Hepatocyte (in vitro differentiated cells): ENCODE results near the gene SRSF7. TPM values are rescaled to one million over a fixed set of nuclear protein-coding genes. Genes with fewer than 3 reads are reported as not detected.
"Not testable (repeated sequence)": the region's sequence is repeated elsewhere in the genome, so short reads cannot be mapped to it uniquely, and the experiment has no call there.

Experiments used
- DNase-seq: peaks from one replicate; pipeline ENCODE4 v3.0.0-alpha.2; 2016; ENCODE audit warnings: low spot score
- H2AFZ ChIP-seq: fragments of 200-600 bp; sonication (generic); 2 replicates; pipeline ENCODE4 v1.6.0; 2016; ENCODE audit warnings: antibody characterized with exemption, mild to moderate bottlenecking
- H3K27ac ChIP-seq: fragments of 200-600 bp; sonication (generic); 2 replicates; pipeline ENCODE4 v1.5.1; 2016; ENCODE audit warnings: mild to moderate bottlenecking
- H3K27me3 ChIP-seq: fragments of 200-600 bp; sonication (generic); 2 replicates; pipeline ENCODE4 v1.6.1; 2016
- H3K36me3 ChIP-seq: fragments of 200-600 bp; sonication (generic); replicated peaks from 2 replicates; pipeline ENCODE4 v1.5.1; 2016; ENCODE audit warnings: low read depth; ENCODE audit not compliant: insufficient read depth
- H3K4me1 ChIP-seq: fragments of 200-600 bp; sonication (generic); 2 replicates; pipeline ENCODE4 v1.5.1; 2016; ENCODE audit warnings: mild to moderate bottlenecking, moderate library complexity; ENCODE audit not compliant: insufficient read depth
- H3K4me2 ChIP-seq: fragments of 200-600 bp; sonication (generic); 2 replicates; pipeline ENCODE4 v1.6.0; 2016
- H3K4me3 ChIP-seq: fragments of 200-600 bp; sonication (generic); 2 replicates; pipeline ENCODE4 v1.5.1; 2016; ENCODE audit warnings: mild to moderate bottlenecking
- H3K79me2 ChIP-seq: fragments of 200-600 bp; sonication (generic); 2 replicates; pipeline ENCODE4 v1.6.0; 2017; ENCODE audit warnings: mild to moderate bottlenecking
- H3K9me2 ChIP-seq: fragments of 200-600 bp; sonication (generic); replicated peaks from 2 replicates; pipeline ENCODE4 v1.6.0; 2017; ENCODE audit warnings: mild to moderate bottlenecking; ENCODE audit not compliant: insufficient read depth
- H3K9me3 ChIP-seq: fragments of 200-600 bp; sonication (generic); 2 replicates; pipeline ENCODE4 v1.5.1; 2016; ENCODE audit warnings: low read depth, mild to moderate bottlenecking
- H4K20me1 ChIP-seq: fragments of 200-600 bp; sonication (generic); 2 replicates; pipeline ENCODE4 v1.6.0; 2016; ENCODE audit warnings: mild to moderate bottlenecking; ENCODE audit not compliant: insufficient read depth, poor library complexity, severe bottlenecking
- CTCF ChIP-seq: fragments of 200-600 bp; sonication (generic); IDR thresholded peaks from 2 replicates; pipeline ENCODE4 v1.5.1; 2016; ENCODE audit warnings: antibody characterized with exemption, mild to moderate bottlenecking; ENCODE audit not compliant: poor library complexity
- EZH2 ChIP-seq: fragments of 200-600 bp; sonication (generic); IDR thresholded peaks from 2 replicates; pipeline ENCODE4 v1.6.1; 2016; ENCODE audit warnings: antibody characterized with exemption, mild to moderate bottlenecking, borderline replicate concordance
- EZH2phosphoT487 ChIP-seq: fragments of 200-600 bp; sonication (generic); IDR thresholded peaks from one replicate; pipeline ENCODE4 v1.6.1; 2018; ENCODE audit warnings: antibody characterized with exemption, mild to moderate bottlenecking, low read depth, moderate library complexity; ENCODE audit not compliant: unreplicated experiment, severe bottlenecking
- WGBS: methylation state at CpG from one replicate; pipeline ENCODE4 v1.1.6; 2016; ENCODE audit warnings: low lambda C conversion rate; ENCODE audit errors: missing lambda C conversion rate; 5-methylcytosine and 5-hydroxymethylcytosine counted together
- polyA plus RNA-seq: library from polyadenylated mRNA; unstranded; fragments of >200 nt; fragmentation: Nextera tagmentation; extraction: Ambion mirVana; gene quantifications from 2 replicates; pipeline ENCODE4 v1.2.1, GENCODE V29; 2016
- total RNA-seq: library from RNA; depleted of rRNA; stranded (reverse); fragments of >200 nt; gene quantifications from 2 replicates; pipeline ENCODE4 v1.2.3, GENCODE V29; 2014

Gene SRSF7
- total and polyA plus RNA-seq, 2 experiments from 2014 or later = 113 to 147 TPM

GRCh38 chr2:38740851-38741731, 10.1 kb downstream of the SRSF7 start:
- Histone ChIP-seq H3K27me3 (no peaks in the 10 kb centered on the region), H3K27ac (peak overlapping the region; percentile 16), H3K9me2 (no peaks in the 10 kb centered on the region), H3K36me3 (no peaks in the 10 kb centered on the region), H3K4me1 (no peaks in the 10 kb centered on the region), H3K79me2 (peaks cover 25% of the 10 kb centered on the region), H3K4me3 (no peak overlapping the region), H2AFZ (no peak overlapping the region), H4K20me1 (peaks cover 20% of the 10 kb centered on the region), H3K4me2 (peak overlapping the region; percentile 4), H3K9me3 (no peaks in the 10 kb centered on the region)
- TF ChIP-seq CTCF (peak; percentile 61), EZH2phosphoT487 (no peak)
- 89% methylated on average over 11 of the region's 11 CpGs for WGBS
- peak; percentile 56 for DNase-seq

- Histone ChIP-seq H3K9me3 (no peaks in the 10 kb centered on the region), H3K79me2 (peaks cover 12% of the 10 kb centered on the region), H2AFZ (no peak overlapping the region), H4K20me1 (peaks cover 14% of the 10 kb centered on the region), H3K4me3 (no peak overlapping the region), H3K4me2 (no peak overlapping the region), H3K27ac (no peak overlapping the region), H3K4me1 (no peaks in the 10 kb centered on the region), H3K36me3 (no peaks in the 10 kb centered on the region), H3K27me3 (no peaks in the 10 kb centered on the region), H3K9me2 (no peaks in the 10 kb centered on the region)
- TF ChIP-seq EZH2 (no peak), EZH2phosphoT487 (no peak), CTCF (no peak)
- no peak for DNase-seq
- 100% methylated on average over 2 of the region's 2 CpGs for WGBS
Observed at GRCh38 chr2:38739524-38739923, 11.6 kb downstream of the SRSF7 start.

GRCh38 chr2:38737925-38738324, 13.2 kb downstream of the SRSF7 start:
- Histone ChIP-seq H3K79me2 (peaks cover 3% of the 10 kb centered on the region), H3K4me1 (no peaks in the 10 kb centered on the region), H3K9me3 (no peaks in the 10 kb centered on the region), H4K20me1 (peaks cover 6% of the 10 kb centered on the region), H2AFZ (no peak overlapping the region), H3K4me3 (no peak overlapping the region), H3K9me2 (no peaks in the 10 kb centered on the region), H3K4me2 (no peak overlapping the region), H3K27ac (no peak overlapping the region), H3K27me3 (no peaks in the 10 kb centered on the region), H3K36me3 (no peaks in the 10 kb centered on the region)
- no peak for DNase-seq
- TF ChIP-seq CTCF (no peak), EZH2 (no peak), EZH2phosphoT487 (no peak)
- WGBS = 85% methylated on average over 3 of the region's 3 CpGs

- H3K27me3 ChIP-seq, H3K4me2 ChIP-seq, DNase-seq, H3K79me2 ChIP-seq, H3K4me3 ChIP-seq, H3K27ac ChIP-seq, H3K4me1 ChIP-seq, H3K9me3 ChIP-seq, H2AFZ ChIP-seq, H3K9me2 ChIP-seq, H3K36me3 ChIP-seq, H4K20me1 ChIP-seq: not testable (repeated sequence)
- 85% methylated on average over 11 of the region's 11 CpGs for WGBS
Observed at GRCh38 chr2:38737000-38737698, 14.0 kb downstream of the SRSF7 start.
